CD14-positive monocyte (primary cell): ENCODE results near the gene ASPHD2. TPM values are rescaled to one million over a fixed set of nuclear protein-coding genes. Genes with fewer than 3 reads are reported as not detected.
A peak's percentile ranks its signal among the peaks of the same experiment; 100 is the strongest.

Source experiments
- DNase-seq, 3 donors: peaks; one replicate each; pipeline ENCODE4 v3.0.0-alpha.2; 2011 to 2022
- H2AFZ ChIP-seq: 2 replicates; pipeline ENCODE4 v1.6.0; 2012; ENCODE audit warnings: mild to moderate bottlenecking, low read depth, low read length, inconsistent platforms; ENCODE audit not compliant: insufficient read depth, poor library complexity, severe bottlenecking
- H3K27ac ChIP-seq, 2 donors: 1 replicate in 1 of 2; 2 replicates in 1 of 2; pipeline ENCODE4 v1.5.1; 2012 to 2013; ENCODE audit warnings: low read length in 2 of 2, control low read depth in 1 of 2, inconsistent platforms in 1 of 2, low read depth in 1 of 2, mild to moderate bottlenecking in 1 of 2
- H3K27me3 ChIP-seq, 2 donors: one replicate each; pipeline versions ENCODE4 v1.6.0 to v1.6.1; 2011 to 2013; ENCODE audit warnings: low read length in 2 of 2; ENCODE audit not compliant: control insufficient read depth in 2 of 2, insufficient read depth in 2 of 2
- H3K36me3 ChIP-seq, 2 donors: replicated peaks in 1 of 2; 1 replicate in 1 of 2; 2 replicates in 1 of 2; pipeline versions ENCODE4 v1.5.1 to v1.6.1; 2012 to 2013; ENCODE audit warnings: low read length in 2 of 2, control low read depth in 1 of 2, inconsistent platforms in 1 of 2, mild to moderate bottlenecking in 1 of 2; ENCODE audit not compliant: insufficient read depth in 2 of 2, control insufficient read depth in 1 of 2
- H3K4me1 ChIP-seq, 2 donors: 1 replicate in 1 of 2; 2 replicates in 1 of 2; pipeline versions ENCODE4 v1.5.1 to v1.6.1; 2012 to 2013; ENCODE audit warnings: low read length in 2 of 2, control low read depth in 1 of 2, inconsistent platforms in 1 of 2, mild to moderate bottlenecking in 1 of 2, moderate library complexity in 1 of 2; ENCODE audit not compliant: insufficient read depth in 2 of 2, control insufficient read depth in 1 of 2
- H3K4me2 ChIP-seq: replicated peaks from 2 replicates; pipeline ENCODE3; 2012; ENCODE audit warnings: low read length, moderate library complexity, mild to moderate bottlenecking; ENCODE audit not compliant: poor library complexity, severe bottlenecking; ENCODE audit errors: extremely low read depth
- H3K4me3 ChIP-seq, 3 experiments: fragments of 200-600 bp in 1 of 3; sonication (generic) in 1 of 3; replicated peaks in 1 of 3; 1 replicate in 2 of 3; 2 replicates in 1 of 3; pipeline ENCODE4 v1.5.1; 2011 to 2013; ENCODE audit warnings: low read length in 3 of 3, mild to moderate bottlenecking in 3 of 3, control low read depth in 2 of 3, low read depth in 2 of 3, inconsistent platforms in 1 of 3, moderate library complexity in 1 of 3
- H3K79me2 ChIP-seq: 2 replicates; pipeline ENCODE4 v1.6.0; 2012; ENCODE audit warnings: mild to moderate bottlenecking, control low read depth, inconsistent platforms, low read length, moderate library complexity; ENCODE audit not compliant: insufficient read depth
- H3K9ac ChIP-seq: 2 replicates; pipeline ENCODE4 v1.6.0; 2017; ENCODE audit warnings: low read length, mild to moderate bottlenecking; ENCODE audit not compliant: insufficient read depth, poor library complexity, severe bottlenecking
- H3K9me3 ChIP-seq, 2 donors: replicated peaks in 1 of 2; 1 replicate in 1 of 2; 2 replicates in 1 of 2; pipeline versions ENCODE4 v1.5.1 to v1.6.1; 2012 to 2013; ENCODE audit warnings: low read length in 2 of 2, control low read depth in 1 of 2; ENCODE audit not compliant: control insufficient read depth in 1 of 2, insufficient read depth in 1 of 2
- H4K20me1 ChIP-seq: 2 replicates; pipeline ENCODE4 v1.6.0; 2012; ENCODE audit warnings: mild to moderate bottlenecking, low read length, control low read depth, moderate library complexity; ENCODE audit not compliant: insufficient read depth
- H3K27ac Mint-ChIP-seq, 7 donors: one replicate each; pipeline ENCODE4 v1.8.0; 2020; ENCODE audit warnings: mild to moderate bottlenecking in 7 of 7, mixed read lengths in 7 of 7, moderate library complexity in 6 of 7, inconsistent platforms in 2 of 7
- H3K27me3 Mint-ChIP-seq, 3 donors: one replicate each; pipeline ENCODE4 v1.8.0; 2021 to 2022; ENCODE audit warnings: low read depth in 3 of 3, mild to moderate bottlenecking in 3 of 3, mixed read lengths in 3 of 3, moderate library complexity in 3 of 3, inconsistent platforms in 1 of 3
- H3K36me3 Mint-ChIP-seq, 2 donors: one replicate each; pipeline ENCODE4 v1.8.0; 2020; ENCODE audit warnings: mixed read lengths in 2 of 2, inconsistent platforms in 1 of 2, mild to moderate bottlenecking in 1 of 2
- H3K4me1 Mint-ChIP-seq: one replicate; pipeline ENCODE4 v1.8.0; 2020; ENCODE audit warnings: mild to moderate bottlenecking, mixed read lengths
- H3K4me3 Mint-ChIP-seq, 2 donors: one replicate each; pipeline ENCODE4 v1.8.0; 2020; ENCODE audit warnings: mild to moderate bottlenecking in 2 of 2, mixed read lengths in 2 of 2, moderate library complexity in 1 of 2
- H3K9me3 Mint-ChIP-seq, 7 donors: one replicate each; pipeline ENCODE4 v1.8.0; 2020 to 2022; ENCODE audit warnings: mixed read lengths in 7 of 7, mild to moderate bottlenecking in 6 of 7, moderate library complexity in 6 of 7, inconsistent platforms in 2 of 7
- WGBS: methylation state at CpG from one replicate; pipeline ENCODE4 v1.1.5; 2013; ENCODE audit warnings: missing lambda C conversion rate; ENCODE audit not compliant: insufficient coverage; 5-methylcytosine and 5-hydroxymethylcytosine counted together
- intact Hi-C, 2 donors: fragments of 100-400 bp; cut with micrococcal nuclease; formaldehyde crosslinking; loops; one replicate each; pipeline versions ENCODE4 v1.15.0 to v1.15.1; 2023
- polyA plus RNA-seq, 3 donors: library from polyadenylated mRNA; depleted of rRNA in 1 of 3; unstranded in 2 of 3; stranded (reverse) in 1 of 3; fragments of 300-500 nt in 2 of 3; fragments of >200 nt in 1 of 3; fragmentation: Illumina TruSeq in 2 of 3; gene quantifications; 1 replicate in 2 of 3; 2 replicates in 1 of 3; pipeline ENCODE4 v1.2.3, GENCODE V29; 2012 to 2021
- TF ChIP-seq, protein P1 (sequence below): fragments of 200-600 bp; IDR thresholded peaks from one replicate; pipeline ENCODE4 v1.8.0; 2022; ENCODE audit warnings: antibody characterized with exemption, mild to moderate bottlenecking

The ASPHD2 gene
- polyA plus RNA-seq, 3 donors = 2.6 to 6.2 (median 4.1) TPM

- DNase-seq = no peak
- no peaks in the 10 kb centered on the region for H3K9me3 Mint-ChIP-seq
- intact Hi-C loops = loop anchor here in 1 of 2 donors (2.0 kb wide), 1 partner anchor 64 kb away; no protein-coding TSS in a partner anchor
- Histone ChIP-seq H3K27ac (peak overlapping the region in 1 of 2 donors; percentile 6), H3K9me3 (no peaks in the 10 kb centered on the region), H2AFZ (no peak overlapping the region), H3K27me3 (no peaks in the 10 kb centered on the region), H3K9ac (no peak overlapping the region), H3K4me2 (no peak overlapping the region), H3K36me3 (peaks cover 62 to 91% of the 10 kb centered on the region in 2 donors), H3K4me1 (no peaks in the 10 kb centered on the region), H3K79me2 (no peaks in the 10 kb centered on the region), H3K4me3 (no peak overlapping the region), H4K20me1 (no peaks in the 10 kb centered on the region)
- H3K36me3 Mint-ChIP-seq = peaks cover 64 to 76% of the 10 kb centered on the region in 2 donors
- no peak overlapping the region for H3K4me3 Mint-ChIP-seq
- TF ChIP-seq, protein P1, sequence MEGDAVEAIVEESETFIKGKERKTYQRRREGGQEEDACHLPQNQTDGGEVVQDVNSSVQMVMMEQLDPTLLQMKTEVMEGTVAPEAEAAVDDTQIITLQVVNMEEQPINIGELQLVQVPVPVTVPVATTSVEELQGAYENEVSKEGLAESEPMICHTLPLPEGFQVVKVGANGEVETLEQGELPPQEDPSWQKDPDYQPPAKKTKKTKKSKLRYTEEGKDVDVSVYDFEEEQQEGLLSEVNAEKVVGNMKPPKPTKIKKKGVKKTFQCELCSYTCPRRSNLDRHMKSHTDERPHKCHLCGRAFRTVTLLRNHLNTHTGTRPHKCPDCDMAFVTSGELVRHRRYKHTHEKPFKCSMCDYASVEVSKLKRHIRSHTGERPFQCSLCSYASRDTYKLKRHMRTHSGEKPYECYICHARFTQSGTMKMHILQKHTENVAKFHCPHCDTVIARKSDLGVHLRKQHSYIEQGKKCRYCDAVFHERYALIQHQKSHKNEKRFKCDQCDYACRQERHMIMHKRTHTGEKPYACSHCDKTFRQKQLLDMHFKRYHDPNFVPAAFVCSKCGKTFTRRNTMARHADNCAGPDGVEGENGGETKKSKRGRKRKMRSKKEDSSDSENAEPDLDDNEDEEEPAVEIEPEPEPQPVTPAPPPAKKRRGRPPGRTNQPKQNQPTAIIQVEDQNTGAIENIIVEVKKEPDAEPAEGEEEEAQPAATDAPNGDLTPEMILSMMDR = no peak
- H3K27ac Mint-ChIP-seq = no peak overlapping the region
- H3K27me3 Mint-ChIP-seq = peaks cover 0 to 3% (median 0%) of the 10 kb centered on the region in 3 donors
- WGBS = 91% methylated on average over 10 of the region's 10 CpGs
- peaks cover 7% of the 10 kb centered on the region for H3K4me1 Mint-ChIP-seq
Observed at GRCh38 chr22:26463101-26463661, 34.1 kb downstream of the ASPHD2 start.

GRCh38 chr22:26463688-26464087, 34.6 kb downstream of the ASPHD2 start:
- Mint-ChIP-seq H3K27ac (no peak overlapping the region), H3K36me3 (peaks cover 66 to 76% of the 10 kb centered on the region in 2 donors), H3K4me3 (no peak overlapping the region), H3K27me3 (peaks cover 0 to 3% (median 0%) of the 10 kb centered on the region in 3 donors), H3K4me1 (peaks cover 7% of the 10 kb centered on the region), H3K9me3 (no peaks in the 10 kb centered on the region)
- Histone ChIP-seq H3K4me1 (no peaks in the 10 kb centered on the region), H3K9ac (no peak overlapping the region), H3K9me3 (no peaks in the 10 kb centered on the region), H2AFZ (no peak overlapping the region), H3K4me3 (no peak overlapping the region), H3K4me2 (no peak overlapping the region), H3K27me3 (no peaks in the 10 kb centered on the region), H4K20me1 (no peaks in the 10 kb centered on the region), H3K27ac (no peak overlapping the region), H3K79me2 (no peaks in the 10 kb centered on the region), H3K36me3 (peaks cover 65 to 91% of the 10 kb centered on the region in 2 donors)
- no peak for DNase-seq
- TF ChIP-seq, protein P1 = no peak
- intact Hi-C loops = loop anchor here in 1 of 2 donors (2.0 kb wide), 1 partner anchor 65 kb away; no protein-coding TSS in a partner anchor
- WGBS = 56% methylated on average over 7 of the region's 9 CpGs
